NCI-H2171 (cell line): Measurements from ENCODE around the gene TAS1R2.
"Not testable (repeated sequence)": the region's sequence is repeated elsewhere in the genome, so short reads cannot be mapped to it uniquely, and the experiment has no call there.

ENCODE experiments used
- DNase-seq: peaks from one replicate; lab custom pipeline; 2025; lab: John Stamatoyannopoulos, UW

The TAS1R2 gene

GRCh38 chr1:18868801-18869424, 9.5 kb upstream of the TAS1R2 start:
- DNase-seq = no peak

GRCh38 chr1:18868354-18868753, 8.9 kb upstream of the TAS1R2 start:
- no peak for DNase-seq

GRCh38 chr1:18866846-18867245, 7.4 kb upstream of the TAS1R2 start:
- no peak for DNase-seq

GRCh38 chr1:18866314-18866713, 6.9 kb upstream of the TAS1R2 start:
- DNase-seq = no peak

- no peak for DNase-seq
Observed at GRCh38 chr1:18865176-18865575, 5.7 kb upstream of the TAS1R2 start.

GRCh38 chr1:18861590-18861989, 2.1 kb upstream of the TAS1R2 start:
- no peak for DNase-seq

- DNase-seq = no peak
Observed at GRCh38 chr1:18861082-18861481, 1.6 kb upstream of the TAS1R2 start.

GRCh38 chr1:18858070-18858688, 1.3 kb downstream of the TAS1R2 start:
- DNase-seq = no peak

- no peak for DNase-seq
Observed at GRCh38 chr1:18856435-18856834, 3.0 kb downstream of the TAS1R2 start.

GRCh38 chr1:18855573-18855972, 3.9 kb downstream of the TAS1R2 start:
- DNase-seq = no peak

GRCh38 chr1:18854331-18855025, 5.0 kb downstream of the TAS1R2 start:
- DNase-seq = no peak

GRCh38 chr1:18852501-18852900, 7.0 kb downstream of the TAS1R2 start:
- no peak for DNase-seq

GRCh38 chr1:18849261-18849711, 10.2 kb downstream of the TAS1R2 start:
- DNase-seq = no peak

GRCh38 chr1:18847723-18848122, 11.7 kb downstream of the TAS1R2 start:
- not testable (repeated sequence) for DNase-seq

GRCh38 chr1:18840145-18840544, 19.3 kb downstream of the TAS1R2 start:
- no peak for DNase-seq

GRCh38 chr1:18836654-18837053, 22.8 kb downstream of the TAS1R2 start:
- DNase-seq = no peak

GRCh38 chr1:18832319-18832718, 27.1 kb downstream of the TAS1R2 start:
- not testable (repeated sequence) for DNase-seq

- DNase-seq = no peak
Observed at GRCh38 chr1:18831656-18832055, 27.8 kb downstream of the TAS1R2 start.

- no peak for DNase-seq
Observed at GRCh38 chr1:18830596-18830995, 28.9 kb downstream of the TAS1R2 start.

- DNase-seq = no peak
Observed at GRCh38 chr1:18829671-18830070, 29.8 kb downstream of the TAS1R2 start.

- no peak for DNase-seq
Observed at GRCh38 chr1:18828224-18828623, 31.2 kb downstream of the TAS1R2 start.

GRCh38 chr1:18823438-18823837, 36.0 kb downstream of the TAS1R2 start:
- DNase-seq = no peak
